Aorta (tissue), 5 donors: ENCODE results near the gene CLASP2. TPM values are rescaled to one million over a fixed set of nuclear protein-coding genes. Genes with fewer than 3 reads are reported as not detected.

Experiments
- ATAC-seq: fragments of 200-7000 bp; cut with Tn5 transposase; one replicate; pipeline ENCODE4 v1.9.1; 2022; ENCODE audit warnings: moderate library complexity; ENCODE audit not compliant: low FRiP score
- DNase-seq, 2 donors: peaks; one replicate each; pipeline ENCODE4 v3.0.0-alpha.2; 2020
- H3K27ac ChIP-seq, 2 donors: one replicate each; pipeline ENCODE4 v1.5.1; 2013; ENCODE audit warnings: low read length in 2 of 2, mild to moderate bottlenecking in 2 of 2, moderate library complexity in 2 of 2, control low read depth in 1 of 2, inconsistent platforms in 1 of 2, low read depth in 1 of 2
- H3K27me3 ChIP-seq, 2 donors: one replicate each; pipeline ENCODE4 v1.6.1; 2013; ENCODE audit warnings: control low read depth in 1 of 2, low read length in 1 of 2, mild to moderate bottlenecking in 1 of 2, moderate library complexity in 1 of 2; ENCODE audit not compliant: insufficient read depth in 2 of 2, control insufficient read depth in 1 of 2
- H3K36me3 ChIP-seq, 2 donors: one replicate each; pipeline ENCODE4 v1.6.1; 2013; ENCODE audit warnings: control low read depth in 1 of 2, low read length in 1 of 2, mild to moderate bottlenecking in 1 of 2; ENCODE audit not compliant: insufficient read depth in 2 of 2, control insufficient read depth in 1 of 2
- H3K4me1 ChIP-seq, 2 donors: one replicate each; pipeline ENCODE4 v1.6.1; 2013; ENCODE audit warnings: low read length in 2 of 2, control low read depth in 1 of 2, mild to moderate bottlenecking in 1 of 2, moderate library complexity in 1 of 2; ENCODE audit not compliant: insufficient read depth in 2 of 2, control insufficient read depth in 1 of 2
- H3K4me3 ChIP-seq, 2 donors: one replicate each; pipeline ENCODE4 v1.5.1; 2013; ENCODE audit warnings: low read length in 2 of 2, control low read depth in 1 of 2, mild to moderate bottlenecking in 1 of 2
- H3K9me3 ChIP-seq: one replicate; pipeline ENCODE4 v1.6.1; 2013; ENCODE audit warnings: mild to moderate bottlenecking, low read length; ENCODE audit not compliant: control insufficient read depth
- WGBS, 2 donors: extraction: QIAGEN DNeasy Blood & Tissue Kit; methylation state at CpG; one replicate each; pipeline ENCODE4 v1.1.7; 2013; 5-methylcytosine and 5-hydroxymethylcytosine counted together
- intact Hi-C, 2 donors: fragments of 100-400 bp; cut with DNase I; formaldehyde crosslinking; loops; one replicate each; pipeline versions ENCODE4 v1.14.2 to v1.15.0; 2022
- polyA plus RNA-seq, 2 donors: library from polyadenylated mRNA; stranded (reverse); fragments of 200-250 nt; gene quantifications; one replicate each; pipeline ENCODE4 v1.2.3, GENCODE V29; 2013
- total RNA-seq, 2 donors: library from RNA; stranded (reverse); fragmentation: NEBNext Ultra II Directional; extraction: Animal tissue kit (Norgen Biotek cat#: 25700); gene quantifications; one replicate each; pipeline ENCODE4 v1.2.1, GENCODE V29; 2021
- donor health status: healthy with polysubstance abuse.
- donor health status: Bipolar disorder and iron deficiency.
- donor health status: DM: no; HTN: no; CAD: no.
- donor health status: DM: no; HTN: no; CAD: no.
- donor health status: DM: yes; HTN: yes; CAD: no.

The CLASP2 gene
- total and polyA plus RNA-seq, 4 donors, result 11.9 to 168 (median 62.4) TPM

DNA sequence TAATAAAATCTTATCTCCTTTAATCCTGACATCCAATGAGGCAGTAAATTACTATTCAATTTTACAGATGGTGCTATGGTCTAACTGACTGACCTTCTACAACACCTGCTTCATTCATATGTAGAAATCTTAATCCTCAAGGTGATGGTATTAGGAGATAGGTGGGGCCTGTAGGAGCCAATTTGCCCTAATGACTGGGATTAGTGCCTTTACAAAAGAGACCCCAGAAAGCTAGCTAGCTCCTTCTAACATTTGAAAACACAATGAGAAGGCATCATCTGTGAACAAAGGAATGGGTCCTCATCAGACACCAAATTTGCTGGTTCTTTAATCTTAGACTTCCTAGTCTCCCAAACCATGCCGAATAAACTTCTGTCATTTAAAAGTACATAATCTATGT, 140.5 kb downstream of the CLASP2 start:
- intact Hi-C loops, result no loop called here
- no peaks in the 10 kb centered on the region for H3K9me3 ChIP-seq
- no peaks in the 10 kb centered on the region for H3K4me1 ChIP-seq
- ATAC-seq (no peak), DNase-seq (no peak)
- H3K27me3 ChIP-seq, result no peaks in the 10 kb centered on the region
- no peak overlapping the region for H3K27ac ChIP-seq
- H3K36me3 ChIP-seq, result peaks cover 2 to 3% of the 10 kb centered on the region in 2 donors
- WGBS, 2 donors, result 63 to 82% methylated on average over 1 of the region's 1 CpG
- H3K4me3 ChIP-seq, result no peak overlapping the region

DNA sequence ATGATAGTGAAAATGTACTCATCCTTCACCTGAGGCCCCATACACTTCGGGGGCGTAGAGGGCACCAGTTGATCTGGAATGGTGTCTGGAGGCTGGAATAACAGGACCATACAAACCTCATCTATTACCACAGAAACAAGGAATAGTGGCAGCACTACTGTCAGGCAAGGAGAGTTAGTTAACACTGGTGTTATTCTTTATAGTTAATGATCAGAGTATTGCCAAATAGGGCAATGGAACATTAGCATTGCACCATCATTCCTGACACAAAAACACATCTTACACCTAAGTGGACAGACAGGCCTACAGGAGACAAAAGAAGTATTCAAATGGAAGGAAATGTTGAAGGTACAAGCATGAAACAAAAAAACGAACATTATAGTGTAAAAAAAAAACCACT, 140.9 kb downstream of the CLASP2 start:
- 81 to 93% methylated on average over 3 of the region's 3 CpGs for WGBS, 2 donors
- H3K27me3 ChIP-seq, result no peaks in the 10 kb centered on the region
- intact Hi-C loops, result no loop called here
- H3K4me1 ChIP-seq, result no peaks in the 10 kb centered on the region
- no peaks in the 10 kb centered on the region for H3K9me3 ChIP-seq
- DNase-seq (no peak), ATAC-seq (no peak)
- no peak overlapping the region for H3K4me3 ChIP-seq
- H3K27ac ChIP-seq, result no peak overlapping the region
- H3K36me3 ChIP-seq, result peaks cover 2 to 3% of the 10 kb centered on the region in 2 donors

DNA sequence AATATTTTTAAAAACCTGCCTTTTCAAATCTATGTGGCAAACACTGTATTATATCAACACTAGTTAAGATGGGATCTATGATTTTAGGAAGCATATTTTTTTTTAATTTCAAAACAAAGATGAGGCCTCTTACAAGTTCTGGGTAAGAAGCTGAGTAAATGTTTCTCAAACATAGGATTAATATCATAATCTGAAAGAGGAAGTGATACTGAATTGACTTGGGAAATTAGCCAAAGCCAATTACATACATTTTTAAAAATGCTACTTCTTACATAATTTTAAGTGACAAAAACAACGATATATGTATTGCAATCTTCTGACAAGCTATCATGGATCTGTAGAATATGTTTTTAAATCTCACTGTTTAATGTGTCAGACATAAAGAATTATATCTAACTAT, 142.7 kb downstream of the CLASP2 start:
- intact Hi-C loops, result no loop called here
- Histone ChIP-seq H3K27ac (no peak overlapping the region), H3K27me3 (no peaks in the 10 kb centered on the region), H3K9me3 (no peaks in the 10 kb centered on the region), H3K36me3 (peaks cover 2 to 3% of the 10 kb centered on the region in 2 donors), H3K4me3 (no peak overlapping the region), H3K4me1 (no peaks in the 10 kb centered on the region)
- no peak for ATAC-seq
- WGBS, 2 donors, result 79 to 88% methylated on average over 1 of the region's 1 CpG
- DNase-seq, result no peak

DNA sequence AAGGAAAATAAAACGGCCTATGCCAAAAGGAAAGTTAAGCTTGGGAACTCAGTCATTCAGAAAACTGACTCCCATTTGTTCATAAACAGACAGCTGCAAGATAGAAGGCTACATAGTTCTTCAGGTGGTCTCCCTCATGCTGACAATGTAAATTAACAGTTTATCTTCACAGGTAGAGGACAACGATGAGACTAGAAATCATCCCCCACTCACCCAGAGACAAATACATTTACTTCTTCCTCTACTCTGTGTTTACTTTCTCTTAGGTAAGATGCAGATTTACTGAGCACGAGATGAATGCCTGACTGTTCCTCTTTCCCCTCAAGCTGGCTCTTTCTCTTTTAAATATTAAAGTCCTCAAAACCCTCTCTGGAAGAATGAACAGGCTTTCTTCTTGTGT, 160.2 kb downstream of the CLASP2 start:
- Histone ChIP-seq H3K4me3 (no peak overlapping the region), H3K27me3 (no peaks in the 10 kb centered on the region), H3K4me1 (no peaks in the 10 kb centered on the region), H3K27ac (no peak overlapping the region), H3K9me3 (no peaks in the 10 kb centered on the region), H3K36me3 (no peaks in the 10 kb centered on the region)
- no peak for DNase-seq
- intact Hi-C loops, result no loop called here
- WGBS, 2 donors, result 38 to 54% methylated on average over 3 of the region's 3 CpGs
- no peak for ATAC-seq

DNA sequence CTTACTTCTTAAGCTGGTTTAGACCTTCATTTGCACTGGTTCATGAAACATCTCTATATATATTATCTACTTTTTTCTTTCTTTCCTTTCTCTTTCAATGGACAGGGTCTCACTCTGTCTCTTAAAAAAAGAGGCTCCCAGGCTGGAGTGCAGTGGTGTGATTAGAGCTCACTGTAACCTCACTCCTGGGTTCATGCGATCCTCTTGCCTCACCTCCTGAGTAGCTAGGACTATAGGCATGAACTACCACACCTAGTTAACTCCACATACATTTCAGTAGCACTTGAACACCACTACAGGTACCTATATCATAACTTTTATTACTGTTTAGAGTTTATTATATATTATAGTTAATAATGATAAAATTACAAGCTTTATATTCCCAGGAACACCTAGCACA, 160.8 kb downstream of the CLASP2 start:
- ATAC-seq (no peak), DNase-seq (no peak)
- no peaks in the 10 kb centered on the region for H3K4me1 ChIP-seq
- H3K36me3 ChIP-seq, result no peaks in the 10 kb centered on the region
- no peaks in the 10 kb centered on the region for H3K27me3 ChIP-seq
- no peaks in the 10 kb centered on the region for H3K9me3 ChIP-seq
- no peak overlapping the region for H3K27ac ChIP-seq
- intact Hi-C loops, result no loop called here
- H3K4me3 ChIP-seq, result no peak overlapping the region
- WGBS, 2 donors, result 92 to 100% methylated on average over 1 of the region's 1 CpG

DNA sequence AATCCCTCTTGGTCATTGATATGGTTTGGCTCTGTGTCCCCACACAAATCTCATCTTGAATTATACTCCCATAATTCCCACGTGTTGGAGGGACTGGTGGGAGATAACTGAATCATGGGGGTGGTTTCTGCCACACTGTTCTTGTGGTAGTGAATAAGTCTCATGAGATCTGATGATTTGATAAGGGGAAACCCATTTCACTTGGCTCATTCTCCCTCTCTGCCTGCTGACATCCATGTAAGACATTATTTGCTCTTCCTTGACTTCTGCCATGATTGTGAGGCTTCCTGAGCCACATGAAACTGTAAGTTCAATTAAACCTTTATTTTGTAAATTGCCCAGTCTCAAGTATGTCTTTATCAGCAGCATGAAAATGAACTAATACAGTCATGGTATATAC, 171.0 kb downstream of the CLASP2 start:
- no peak for ATAC-seq
- no peak for DNase-seq
- intact Hi-C loops, result no loop called here
- H3K36me3 ChIP-seq, result peaks cover 3 to 9% of the 10 kb centered on the region in 2 donors
- H3K4me3 ChIP-seq, result no peak overlapping the region
- H3K27ac ChIP-seq, result no peak overlapping the region
- H3K9me3 ChIP-seq, result no peaks in the 10 kb centered on the region
- H3K27me3 ChIP-seq, result no peaks in the 10 kb centered on the region
- H3K4me1 ChIP-seq, result no peaks in the 10 kb centered on the region
- WGBS, 2 donors, result 95 to 97% methylated on average over 1 of the region's 1 CpG

DNA sequence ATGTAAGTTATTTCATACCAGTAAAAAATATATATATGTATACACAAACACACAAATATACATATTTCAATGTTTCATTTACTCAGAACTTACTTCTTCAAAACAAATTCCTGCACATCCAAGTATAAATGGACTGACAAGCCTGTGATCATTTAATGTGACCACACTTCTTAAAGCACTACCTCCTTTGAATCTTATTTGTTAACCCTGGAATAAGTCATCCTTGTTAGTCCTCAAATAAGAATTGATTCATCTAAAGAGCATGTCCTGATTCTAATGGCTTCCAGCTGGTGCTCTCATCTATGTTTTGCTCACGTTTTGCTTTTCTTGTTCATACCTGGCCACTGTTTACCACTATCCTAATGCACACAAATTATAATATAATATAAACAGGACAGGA, 173.9 kb downstream of the CLASP2 start:
- H3K27ac ChIP-seq, result no peak overlapping the region
- intact Hi-C loops, result no loop called here
- no peaks in the 10 kb centered on the region for H3K4me1 ChIP-seq
- H3K27me3 ChIP-seq, result no peaks in the 10 kb centered on the region
- no peak for ATAC-seq
- no peaks in the 10 kb centered on the region for H3K9me3 ChIP-seq
- H3K36me3 ChIP-seq, result peaks cover 2 to 4% of the 10 kb centered on the region in 2 donors
- H3K4me3 ChIP-seq, result no peak overlapping the region
- DNase-seq, result no peak
- 68 to 71% methylated on average over 1 of the region's 1 CpG for WGBS, 2 donors

DNA sequence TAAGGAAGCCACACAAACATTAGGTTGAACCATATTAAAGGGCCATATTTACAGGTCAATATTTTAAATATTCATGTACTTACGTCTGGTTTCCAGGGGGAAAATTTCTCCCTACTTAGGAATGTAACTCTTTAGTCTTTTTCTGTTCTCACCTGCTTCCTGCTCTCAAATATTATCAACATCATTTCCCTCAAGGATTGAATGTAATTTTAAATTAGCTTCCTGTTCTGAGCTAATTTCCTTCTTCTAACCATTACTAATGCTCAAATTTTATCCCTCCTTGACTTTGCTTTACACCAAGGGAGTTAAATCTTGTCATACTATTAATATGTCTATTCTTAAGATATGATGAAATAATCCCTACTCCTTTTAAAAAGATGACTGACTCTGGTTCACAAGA, 174.5 kb downstream of the CLASP2 start:
- H3K36me3 ChIP-seq, result peaks cover 2 to 4% of the 10 kb centered on the region in 2 donors
- H3K27me3 ChIP-seq, result no peaks in the 10 kb centered on the region

DNA sequence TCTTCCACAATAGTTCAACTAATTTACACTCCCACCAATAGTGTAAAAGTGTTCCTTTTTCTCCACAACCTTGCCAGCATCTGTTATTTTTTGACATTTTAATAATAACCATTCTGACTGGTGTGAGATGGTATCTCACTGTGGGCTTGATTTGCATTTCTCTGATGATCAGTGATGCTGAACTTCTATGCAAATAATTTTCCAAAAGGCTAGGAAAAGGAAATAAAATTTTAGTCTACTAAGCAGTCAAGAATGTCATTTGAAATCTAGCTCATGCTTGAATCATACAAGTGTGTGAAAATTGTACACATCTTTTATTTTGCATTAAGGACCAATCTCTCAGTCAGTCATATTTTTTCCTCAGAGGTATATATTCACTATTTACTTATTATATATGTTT, 176.1 kb downstream of the CLASP2 start:
- no peak overlapping the region for H3K4me3 ChIP-seq
- no peaks in the 10 kb centered on the region for H3K4me1 ChIP-seq
- H3K36me3 ChIP-seq, result peaks cover 2 to 4% of the 10 kb centered on the region in 2 donors
- intact Hi-C loops, result no loop called here
- no peak overlapping the region for H3K27ac ChIP-seq
- H3K9me3 ChIP-seq, result no peaks in the 10 kb centered on the region
- H3K27me3 ChIP-seq, result no peaks in the 10 kb centered on the region
- DNase-seq, result no peak
- ATAC-seq, result no peak

More for the DNA sequence above, 174.5 kb downstream of the CLASP2 start:
- WGBS, 2 donors, result 88 to 96% methylated on average over 1 of the region's 1 CpG
- ATAC-seq (no peak), DNase-seq (no peak)
- Histone ChIP-seq H3K27ac (no peak overlapping the region), H3K4me3 (no peak overlapping the region), H3K4me1 (no peaks in the 10 kb centered on the region), H3K9me3 (no peaks in the 10 kb centered on the region)
- intact Hi-C loops, result no loop called here
